Psoas muscle (tissue), 8 donors: ENCODE data around the gene IQSEC3. TPM values are rescaled to one million over a fixed set of nuclear protein-coding genes. Genes with fewer than 3 reads are reported as not detected.

Experiments
- ATAC-seq, 4 donors: fragments of 200-7000 bp; cut with Tn5 transposase; one replicate each; pipeline ENCODE4 v1.9.1; 2020; ENCODE audit warnings: moderate library complexity in 3 of 4, mild to moderate bottlenecking in 2 of 4
- DNase-seq, 2 donors: peaks; one replicate each; pipeline ENCODE4 v3.0.0-alpha.2; 2020
- H3K27ac ChIP-seq: fragments of 200-600 bp; one replicate; pipeline ENCODE4 v1.8.0; 2022
- H3K27me3 ChIP-seq, 3 donors: fragments of 200-600 bp in 1 of 3; one replicate each; pipeline versions ENCODE4 v1.6.1 to v1.8.0; 2013 to 2022; ENCODE audit warnings: low read length in 2 of 3, mild to moderate bottlenecking in 2 of 3, moderate library complexity in 1 of 3; ENCODE audit not compliant: insufficient read depth in 3 of 3
- H3K36me3 ChIP-seq, 2 donors: fragments of 200-600 bp in 1 of 2; one replicate each; pipeline versions ENCODE4 v1.6.1 to v1.8.0; 2013 to 2022; ENCODE audit warnings: low read depth in 1 of 2, mild to moderate bottlenecking in 1 of 2, moderate library complexity in 1 of 2; ENCODE audit not compliant: insufficient read depth in 1 of 2
- H3K4me1 ChIP-seq: fragments of 200-600 bp; one replicate; pipeline ENCODE4 v1.8.0; 2022
- H3K4me3 ChIP-seq: fragments of 200-600 bp; one replicate; pipeline ENCODE4 v1.8.0; 2022; ENCODE audit warnings: mild to moderate bottlenecking
- H3K9me3 ChIP-seq: fragments of 200-600 bp; one replicate; pipeline ENCODE4 v1.8.0; 2022
- WGBS, 3 donors: extraction: QIAGEN DNeasy Blood & Tissue Kit; methylation state at CpG; one replicate each; pipeline versions ENCODE4 v1.1.6 to v1.1.7; 2013; 5-methylcytosine and 5-hydroxymethylcytosine counted together
- intact Hi-C, 2 donors: fragments of 100-400 bp; cut with DNase I; formaldehyde crosslinking; loops; one replicate each; pipeline versions ENCODE4 v1.11.0 to v1.14.2; 2022
- polyA plus RNA-seq, 3 donors: library from polyadenylated mRNA; stranded (reverse); fragments of 200-250 nt; gene quantifications; one replicate each; pipeline ENCODE4 v1.2.3, GENCODE V29; 2013
- total RNA-seq, 4 donors: library from RNA; stranded (reverse); fragmentation: NEBNext Ultra II Directional in 2 of 4; extraction: Animal tissue kit (Norgen Biotek cat#: 25700) in 2 of 4; gene quantifications; one replicate each; pipeline versions ENCODE4 v1.2.1 to v1.2.4, GENCODE V29; 2021 to 2023
- TF ChIP-seq, protein P1 (sequence below): fragments of 200-600 bp; IDR thresholded peaks from one replicate; pipeline ENCODE4 v1.8.0; 2022; ENCODE audit warnings: antibody characterized with exemption
- donor health status: healthy with polysubstance abuse.
- donor health status: DM: no; HTN: no; CAD: no; lungs with moderate emphysema.
- donor health status: Bipolar disorder and iron deficiency.
- donor health status: healthy.
- donor health status: DM: yes; HTN: yes; CAD: no.
- donor health status: DM: no; HTN: no; CAD: no.
- donor health status: DM: no; HTN: no; CAD: no.
- donor health status: DM: yes; HTN: yes; CAD: no.

The IQSEC3 gene
- total and polyA plus RNA-seq, 7 donors: 0.23 to 1.8 (median 0.58) TPM

DNA sequence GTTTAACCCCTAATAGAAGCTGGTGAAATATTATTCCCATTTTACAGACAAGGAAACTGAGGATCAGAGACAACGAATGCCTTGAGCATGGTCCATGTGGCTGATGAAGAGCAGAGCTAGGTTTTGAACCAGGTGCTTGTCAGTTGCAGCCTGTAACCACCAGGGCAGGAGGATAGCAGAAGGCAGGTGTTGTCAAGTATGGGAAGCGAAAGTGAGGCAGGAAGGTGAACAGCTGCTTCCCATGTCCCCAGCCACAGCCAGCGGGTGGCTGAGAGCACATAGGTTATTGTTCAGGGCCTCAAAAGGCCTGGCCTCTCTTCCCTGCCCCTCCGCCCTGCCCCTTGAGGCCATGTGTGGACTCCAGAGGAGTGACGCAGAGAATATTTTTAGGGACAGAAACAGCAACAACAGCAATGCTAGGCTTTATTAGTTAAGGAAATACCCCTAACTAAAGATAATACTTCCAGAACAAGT lies 39.6 kb downstream of the IQSEC3 start:
- intact Hi-C loops: no loop called here
- no peak for DNase-seq

DNA sequence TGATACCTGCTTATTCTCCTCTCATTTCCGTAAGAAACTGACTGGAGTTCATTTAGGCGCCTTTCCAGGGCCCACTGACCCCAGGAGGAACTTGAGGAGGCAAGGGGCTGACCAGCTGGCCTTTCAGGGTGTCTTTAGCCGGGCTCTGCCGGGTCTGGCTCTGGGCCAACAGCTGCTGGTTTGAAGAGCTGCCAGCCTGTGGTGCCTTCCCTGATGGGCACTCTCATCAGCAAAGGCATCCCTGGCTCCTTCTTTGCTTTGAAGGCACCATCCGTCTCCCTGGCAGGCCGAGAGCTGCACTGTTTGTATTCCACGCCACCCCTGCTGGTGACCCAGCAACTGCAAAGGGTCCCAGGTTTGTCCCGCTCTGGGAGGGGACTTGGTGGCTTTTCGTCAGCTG lies 42.0 kb downstream of the IQSEC3 start:
- TF ChIP-seq, protein P1, sequence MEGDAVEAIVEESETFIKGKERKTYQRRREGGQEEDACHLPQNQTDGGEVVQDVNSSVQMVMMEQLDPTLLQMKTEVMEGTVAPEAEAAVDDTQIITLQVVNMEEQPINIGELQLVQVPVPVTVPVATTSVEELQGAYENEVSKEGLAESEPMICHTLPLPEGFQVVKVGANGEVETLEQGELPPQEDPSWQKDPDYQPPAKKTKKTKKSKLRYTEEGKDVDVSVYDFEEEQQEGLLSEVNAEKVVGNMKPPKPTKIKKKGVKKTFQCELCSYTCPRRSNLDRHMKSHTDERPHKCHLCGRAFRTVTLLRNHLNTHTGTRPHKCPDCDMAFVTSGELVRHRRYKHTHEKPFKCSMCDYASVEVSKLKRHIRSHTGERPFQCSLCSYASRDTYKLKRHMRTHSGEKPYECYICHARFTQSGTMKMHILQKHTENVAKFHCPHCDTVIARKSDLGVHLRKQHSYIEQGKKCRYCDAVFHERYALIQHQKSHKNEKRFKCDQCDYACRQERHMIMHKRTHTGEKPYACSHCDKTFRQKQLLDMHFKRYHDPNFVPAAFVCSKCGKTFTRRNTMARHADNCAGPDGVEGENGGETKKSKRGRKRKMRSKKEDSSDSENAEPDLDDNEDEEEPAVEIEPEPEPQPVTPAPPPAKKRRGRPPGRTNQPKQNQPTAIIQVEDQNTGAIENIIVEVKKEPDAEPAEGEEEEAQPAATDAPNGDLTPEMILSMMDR: no peak
- peak; percentile 44 to 72 for DNase-seq
- intact Hi-C loops: no loop called here
- no peak overlapping the region for H3K27ac ChIP-seq
- no peak overlapping the region for H3K4me3 ChIP-seq
- ATAC-seq: peak in 3 of 4 donors; percentile 52 to 61 (median 61)
- H3K27me3 ChIP-seq: peaks cover 0 to 28% (median 7%) of the 10 kb centered on the region in 3 donors
- H3K36me3 ChIP-seq: no peaks in the 10 kb centered on the region
- no peaks in the 10 kb centered on the region for H3K9me3 ChIP-seq
- peaks cover 2% of the 10 kb centered on the region for H3K4me1 ChIP-seq
- 37 to 52% (median 40%) methylated on average over 9 of the region's 9 CpGs for WGBS, 3 donors

More for the DNA sequence above, 39.6 kb downstream of the IQSEC3 start:
- no peaks in the 10 kb centered on the region for H3K9me3 ChIP-seq
- H3K27ac ChIP-seq: peak overlapping the region; percentile 41
- no peak for ATAC-seq
- H3K4me3 ChIP-seq: no peak overlapping the region
- peaks cover 2% of the 10 kb centered on the region for H3K4me1 ChIP-seq
- no peaks in the 10 kb centered on the region for H3K36me3 ChIP-seq
- 55 to 72% (median 62%) methylated on average over 5 of the region's 5 CpGs for WGBS, 3 donors
- H3K27me3 ChIP-seq: peaks cover 0 to 32% (median 10%) of the 10 kb centered on the region in 3 donors
- TF ChIP-seq, protein P1: peak; percentile 11

DNA sequence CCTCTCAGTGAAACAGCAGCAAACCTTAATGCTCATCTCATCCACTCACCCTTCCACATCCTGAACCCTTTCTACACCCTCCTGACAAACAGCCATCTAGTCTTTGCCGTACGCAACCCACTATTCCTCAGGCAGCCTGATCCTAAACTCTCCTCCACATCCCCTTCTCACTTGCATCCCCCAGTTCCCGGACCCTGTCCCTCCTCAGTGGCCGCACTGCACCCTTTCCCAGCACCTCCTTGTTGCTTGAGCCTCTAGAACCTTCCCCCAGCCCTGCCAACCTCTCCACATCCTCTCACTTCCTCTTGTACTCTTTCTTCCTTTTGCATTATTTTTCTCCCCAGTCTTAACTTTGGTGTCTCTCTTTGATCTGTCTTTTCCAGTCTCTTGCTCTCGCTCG lies 42.9 kb downstream of the IQSEC3 start:
- Histone ChIP-seq H3K27ac (no peak overlapping the region), H3K27me3 (peaks cover 0 to 31% (median 6%) of the 10 kb centered on the region in 3 donors), H3K4me1 (peaks cover 2% of the 10 kb centered on the region), H3K36me3 (no peaks in the 10 kb centered on the region), H3K9me3 (no peaks in the 10 kb centered on the region), H3K4me3 (no peak overlapping the region)
- TF ChIP-seq, protein P1: no peak
- no peak for DNase-seq
- no peak for ATAC-seq
- intact Hi-C loops: no loop called here
- WGBS, 3 donors: 65 to 75% (median 67%) methylated on average over 6 of the region's 6 CpGs

DNA sequence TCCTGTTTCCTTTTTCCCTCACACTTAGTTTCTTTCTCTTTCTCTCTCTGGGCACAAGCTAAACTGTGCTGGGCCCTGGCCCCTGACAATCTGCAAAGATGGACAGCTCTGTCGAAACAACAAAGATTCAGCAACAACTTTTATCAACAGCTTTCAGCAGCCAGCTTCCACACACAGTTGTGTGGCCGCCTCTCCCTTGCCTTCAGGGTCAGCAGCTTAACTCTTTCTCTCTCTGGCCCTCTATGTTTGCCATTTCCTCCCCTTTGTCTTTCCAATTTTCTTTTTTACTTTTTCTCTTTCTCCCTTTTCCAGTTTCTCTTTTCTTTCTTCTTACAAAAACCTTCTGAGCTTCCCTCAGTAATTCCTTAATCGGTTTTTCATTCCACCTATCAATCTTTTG lies 43.3 kb downstream of the IQSEC3 start:
- H3K27me3 ChIP-seq: peaks cover 0 to 35% (median 3%) of the 10 kb centered on the region in 3 donors
- H3K4me1 ChIP-seq: peaks cover 2% of the 10 kb centered on the region
- no peaks in the 10 kb centered on the region for H3K36me3 ChIP-seq
- no peaks in the 10 kb centered on the region for H3K9me3 ChIP-seq
- H3K4me3 ChIP-seq: no peak overlapping the region
- 59 to 68% (median 61%) methylated on average over 3 of the region's 3 CpGs for WGBS, 3 donors
- intact Hi-C loops: no loop called here
- H3K27ac ChIP-seq: no peak overlapping the region
- no peak for ATAC-seq
- DNase-seq: no peak
- TF ChIP-seq, protein P1: no peak
